ENCODE data around the gene CHD1.
"Not testable (repeated sequence)": the region's sequence is repeated elsewhere in the genome, so short reads cannot be mapped to it uniquely, and the experiment has no call there.

CHD1 gene

DNA sequence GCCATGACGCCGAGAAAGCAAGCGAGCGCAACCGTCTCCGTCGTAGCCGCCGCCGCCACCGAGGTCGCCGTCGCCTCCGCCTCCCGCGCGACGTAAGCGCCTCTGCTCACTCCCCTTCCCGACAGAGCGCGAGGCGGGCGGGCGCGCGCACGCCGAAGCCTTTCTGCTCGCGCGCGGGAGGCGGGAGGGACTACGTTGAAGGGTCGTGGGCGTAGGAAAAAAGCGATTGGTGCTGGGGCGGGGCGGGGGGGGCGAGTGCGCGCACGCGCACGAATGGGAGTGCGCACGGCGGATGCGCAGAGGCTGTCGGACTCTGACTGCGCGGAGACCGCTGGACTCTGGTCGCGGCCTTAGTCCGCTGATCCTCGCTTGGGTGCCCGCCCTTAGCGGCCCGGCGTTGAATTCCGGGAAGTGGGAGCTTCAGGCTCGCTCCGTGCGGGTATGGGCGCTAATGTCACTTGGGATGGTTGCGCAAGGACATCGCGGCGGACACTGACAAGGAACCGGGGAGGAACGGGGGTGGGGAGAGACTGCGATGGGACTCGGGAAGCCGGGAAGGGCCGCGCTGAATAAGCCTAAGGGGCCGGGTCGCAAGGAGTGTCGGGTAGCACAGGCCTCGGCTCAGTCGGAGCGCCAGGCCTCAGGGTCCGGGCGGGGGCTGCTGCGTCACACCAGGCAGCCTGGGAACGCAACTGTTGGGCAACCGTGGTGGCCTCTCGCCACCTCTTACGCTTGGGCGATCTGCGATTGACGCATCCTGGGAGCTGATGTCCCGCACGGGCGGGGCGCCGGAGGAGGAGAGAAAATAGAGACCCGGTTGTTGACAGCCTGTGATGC, at the start of gene CHD1:
CHD1 (minus strand) TSS at position 135 of the 837 bp plus-strand sequence. CDS start 2,621 bp downstream, outside the sequence.
- peak; percentile 93 for DNase-seq (ENCODE audit: low spot score)

DNA sequence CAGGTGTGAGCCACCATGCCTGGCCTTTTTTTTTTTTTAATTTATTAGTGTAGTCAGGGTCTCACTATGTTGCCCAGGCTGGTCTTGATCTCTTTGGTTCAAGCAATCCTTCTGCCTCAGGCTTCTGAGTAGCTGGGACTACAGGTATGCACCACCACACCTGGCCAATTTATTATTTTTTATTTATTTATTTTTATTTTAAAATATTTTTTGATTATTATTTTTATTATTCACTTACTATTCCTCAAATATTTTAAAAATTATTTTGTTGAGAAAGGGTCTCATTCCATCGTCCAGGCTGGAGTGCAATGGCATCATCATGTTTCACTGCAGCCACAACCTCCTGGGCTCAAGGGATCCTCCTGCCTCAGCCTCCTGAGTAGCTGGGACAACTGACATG, 49.7 kb upstream of the CHD1 start:
- DNase-seq (ENCODE audit: low spot score): no peak

DNA sequence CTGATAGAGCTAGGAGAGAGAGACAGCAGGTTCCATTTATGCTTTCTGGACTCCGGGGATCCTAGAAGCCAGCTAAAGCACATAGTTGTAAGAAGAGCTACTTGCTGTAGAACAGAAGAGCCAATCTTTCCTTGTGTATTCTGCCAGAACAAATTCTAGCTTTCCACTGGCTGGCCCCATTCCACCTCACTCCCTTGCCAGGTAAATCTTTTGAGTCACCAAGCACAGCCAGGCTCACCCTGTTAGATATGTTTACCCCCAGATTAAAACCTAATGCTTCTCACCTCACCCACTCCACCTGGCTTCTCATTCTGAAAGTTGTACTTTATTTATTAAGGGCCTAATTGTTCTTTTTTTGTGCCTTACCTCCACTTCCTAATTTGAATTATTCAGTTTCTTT, 48.9 kb upstream of the CHD1 start:
- DNase-seq (ENCODE audit: low spot score): no peak

DNA sequence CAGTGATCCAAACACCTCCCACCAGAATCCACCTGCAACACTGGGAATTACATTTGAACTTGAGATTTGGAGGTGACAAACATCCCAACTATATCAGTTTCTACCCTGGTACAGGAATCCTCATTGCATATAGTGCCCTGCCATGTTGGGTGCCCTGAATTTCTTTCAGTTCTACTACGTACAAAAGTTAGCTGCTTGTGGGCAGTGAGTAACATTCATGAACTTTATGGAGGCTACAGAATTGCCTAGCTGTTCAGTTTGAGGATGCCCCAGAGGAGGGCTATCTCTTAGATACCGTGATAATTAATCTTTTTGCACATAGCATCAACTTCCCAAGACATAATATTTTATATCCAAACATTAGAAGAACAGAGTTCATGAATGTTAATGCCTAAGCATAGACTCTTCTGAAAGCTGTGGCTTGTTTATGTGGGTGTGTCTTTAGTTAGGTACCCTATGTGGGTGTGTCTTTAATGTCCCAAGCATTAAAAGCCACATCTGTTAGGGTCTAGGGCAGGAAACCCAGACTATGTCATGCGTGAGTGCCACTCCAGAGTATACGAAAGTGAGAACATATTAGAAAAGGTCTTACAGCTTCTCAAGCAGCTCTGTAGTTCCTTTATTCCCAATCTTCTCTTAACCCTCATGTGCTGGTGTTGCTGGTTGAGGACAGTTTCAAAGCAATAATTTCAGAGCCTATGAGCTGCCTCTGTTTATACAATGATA, 47.0 kb upstream of the CHD1 start:
- DNase-seq (ENCODE audit: low spot score): no peak

DNA sequence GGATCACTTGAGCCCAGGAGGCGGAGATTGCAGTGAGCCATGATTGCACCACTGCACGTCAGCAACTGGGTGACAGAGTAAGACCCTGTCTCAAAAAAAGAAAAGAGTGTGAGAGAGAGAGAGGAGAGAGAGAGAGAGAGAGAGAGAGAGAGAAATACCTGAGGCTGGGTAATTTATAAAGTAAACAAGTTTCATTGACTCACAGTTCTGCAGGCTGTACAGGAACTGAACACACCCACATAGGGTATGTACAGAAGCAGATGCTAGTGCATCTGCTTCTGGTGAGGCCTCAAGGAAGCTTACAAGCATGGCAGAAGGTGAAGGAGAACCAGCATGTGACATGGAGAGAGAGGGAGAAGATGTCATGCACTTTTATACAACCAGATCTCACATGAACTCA, 46.4 kb upstream of the CHD1 start:
- no peak for DNase-seq (ENCODE audit: low spot score)

DNA sequence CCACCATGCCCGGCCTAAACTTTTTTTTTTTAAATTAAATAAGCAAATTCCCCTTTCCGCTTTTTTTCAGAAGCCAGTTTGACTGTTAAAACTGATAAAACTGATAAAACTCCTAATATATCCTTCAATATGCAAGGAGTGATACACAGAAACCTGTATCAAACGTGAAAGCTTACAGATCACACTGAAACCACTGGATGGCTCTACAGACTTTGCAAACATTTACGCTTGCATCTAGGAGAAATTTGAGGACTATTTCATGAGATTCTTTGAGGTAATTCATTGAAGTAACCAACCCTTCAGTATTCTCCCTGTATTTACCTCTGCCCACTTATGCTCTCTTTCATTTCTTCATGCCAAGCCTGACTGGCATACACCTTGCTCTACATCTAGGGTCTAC, 40.6 kb upstream of the CHD1 start:
- DNase-seq (ENCODE audit: low spot score): no peak

DNA sequence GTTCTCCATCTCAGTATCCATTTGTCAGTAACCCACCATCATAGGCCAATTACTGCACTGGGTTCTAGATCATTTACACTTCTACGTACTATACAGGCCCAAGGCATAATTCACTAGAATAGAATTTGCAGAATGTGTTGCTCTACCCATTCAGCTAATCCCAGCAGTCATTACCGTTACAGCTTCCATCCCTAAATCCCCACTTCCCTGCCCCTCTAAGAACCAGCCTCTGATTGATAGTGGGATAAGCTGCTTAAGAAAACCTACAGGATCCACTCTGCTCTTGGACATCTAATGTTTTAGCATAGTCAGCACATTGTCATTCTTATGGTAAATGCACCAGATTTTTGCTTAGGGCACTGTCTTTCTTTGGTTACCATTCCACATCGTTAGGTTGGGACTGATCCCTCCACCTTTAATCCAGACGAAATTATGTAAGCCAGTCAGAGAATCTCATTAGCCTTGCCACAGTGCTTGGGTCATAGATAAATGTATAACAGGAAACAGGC, 39.3 kb upstream of the CHD1 start:
- peak; percentile 55 for DNase-seq (ENCODE audit: low spot score)

DNA sequence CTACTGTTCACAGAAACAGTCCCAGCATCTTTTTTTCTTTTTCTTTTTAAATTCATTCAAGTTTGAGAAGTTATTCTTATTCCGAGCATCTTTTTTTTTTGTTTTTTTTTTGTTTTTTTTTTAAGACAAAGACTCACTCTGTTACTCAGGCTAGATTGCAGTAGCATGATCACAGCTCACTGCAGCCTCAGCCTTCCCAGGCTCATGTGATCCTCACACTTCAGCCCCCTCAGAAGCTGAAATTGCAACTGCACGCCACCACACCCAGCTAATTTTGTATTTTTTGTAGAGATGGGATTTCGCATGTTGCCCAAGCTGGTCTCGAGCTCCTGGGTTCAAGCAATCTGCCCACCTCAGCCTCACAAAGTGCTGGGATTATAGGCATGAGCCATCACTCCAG, 36.4 kb upstream of the CHD1 start:
- no peak for DNase-seq (ENCODE audit: low spot score)

DNA sequence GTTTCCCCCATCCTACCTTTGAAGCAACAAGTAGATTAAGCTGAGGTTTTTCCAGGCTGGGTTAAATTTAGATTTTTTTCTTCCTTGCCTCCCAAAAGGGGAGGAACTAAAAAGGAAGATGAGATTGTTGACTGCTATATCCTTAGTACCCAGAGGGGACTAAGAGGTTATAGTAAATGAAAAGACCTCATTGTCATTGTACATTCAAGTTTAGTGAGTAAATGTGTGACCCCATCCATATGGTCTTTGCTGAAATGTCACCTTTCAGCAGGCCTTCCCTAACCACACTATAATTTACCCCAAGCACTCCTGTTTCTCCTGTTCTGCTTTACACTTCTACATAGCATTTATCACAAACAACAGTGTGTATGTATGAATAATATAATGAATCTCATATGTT, 35.8 kb upstream of the CHD1 start:
- DNase-seq (ENCODE audit: low spot score): no peak

DNA sequence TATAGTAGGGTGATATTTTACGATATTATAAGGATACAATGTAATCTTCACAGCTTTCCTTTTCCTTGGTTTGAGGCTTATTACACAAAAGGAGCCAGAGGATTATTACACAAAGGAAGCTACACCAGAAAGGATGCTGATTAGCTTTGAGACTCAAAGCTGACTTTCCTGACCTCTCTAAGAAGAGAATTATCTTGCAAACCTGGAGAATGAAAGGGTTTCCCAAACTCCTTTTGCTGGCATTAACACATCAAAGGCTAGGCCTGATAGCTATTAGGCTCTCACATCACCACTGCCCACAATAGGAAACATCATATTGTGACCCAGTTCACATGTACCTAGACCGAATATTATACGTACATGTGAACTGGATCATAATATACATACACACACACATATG, 34.2 kb upstream of the CHD1 start:
- no peak for DNase-seq (ENCODE audit: low spot score)

DNA sequence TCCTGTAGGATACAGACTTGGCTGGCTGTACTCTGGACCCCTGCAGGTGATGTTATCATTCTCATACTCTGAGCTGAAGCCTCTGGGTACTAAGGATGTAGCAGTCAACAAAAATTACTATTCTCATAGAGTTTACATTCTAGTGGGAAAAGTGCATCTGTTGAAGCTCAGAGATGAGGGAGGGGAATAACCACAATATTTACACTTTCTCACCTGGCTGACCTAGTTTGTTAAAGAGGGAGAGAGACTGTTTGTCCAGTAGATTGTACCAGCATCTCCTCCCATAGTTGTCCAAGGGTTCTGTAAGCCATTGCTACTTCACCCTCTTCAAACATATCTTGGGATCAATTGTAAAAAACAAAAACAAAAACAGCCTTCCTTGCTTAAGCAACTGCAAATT, 33.8 kb upstream of the CHD1 start:
- no peak for DNase-seq (ENCODE audit: low spot score)

DNA sequence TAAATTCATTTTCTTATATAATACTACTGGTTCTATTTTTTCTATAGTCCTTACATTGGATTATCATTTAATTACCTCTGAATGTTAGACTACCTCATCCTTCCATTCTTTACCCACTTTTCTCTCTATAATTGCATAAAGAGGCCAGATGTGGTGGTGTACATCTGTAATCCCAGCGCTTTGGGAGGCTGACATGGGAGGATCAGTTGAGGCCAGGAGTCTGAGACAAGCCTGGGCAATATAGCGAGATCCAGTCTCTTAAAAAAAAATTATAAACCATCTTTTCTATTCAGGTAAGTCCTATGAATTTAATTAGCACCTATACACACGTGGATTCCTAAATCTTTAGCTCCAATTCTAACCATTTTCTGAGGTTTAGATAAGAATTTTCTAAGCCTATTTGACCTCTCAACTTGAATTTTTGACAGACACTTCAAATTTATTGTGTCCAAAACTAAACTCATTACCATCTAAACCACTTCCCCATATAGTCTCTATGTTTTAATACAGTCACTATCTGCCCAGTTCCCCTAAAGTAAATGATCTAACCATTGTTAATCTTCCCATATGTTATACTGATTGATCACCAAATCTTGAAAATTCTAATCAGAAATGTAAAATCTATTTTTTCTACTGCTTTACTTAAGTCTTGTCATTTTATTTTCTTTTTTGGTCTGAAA, 33.0 kb upstream of the CHD1 start:
- no peak for DNase-seq (ENCODE audit: low spot score)

DNA sequence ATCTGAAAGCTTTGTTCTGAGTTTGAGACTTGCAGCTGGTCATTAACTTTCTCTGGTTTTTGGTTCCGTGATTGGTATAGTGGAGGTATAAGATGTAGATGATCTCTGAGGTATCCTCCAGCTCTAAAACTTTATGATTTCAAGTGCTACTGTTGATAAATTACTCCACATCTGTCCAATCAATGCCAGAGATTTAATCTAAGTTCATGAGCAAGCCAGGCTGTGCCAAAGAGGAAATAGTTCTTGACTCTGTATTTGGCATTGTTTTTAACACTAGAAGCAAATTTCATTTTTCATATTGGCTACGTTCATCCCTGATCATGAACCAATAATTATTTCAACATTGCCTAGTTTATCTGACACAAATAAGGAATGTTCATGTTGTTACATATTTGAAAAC, 28.5 kb upstream of the CHD1 start:
- no peak for DNase-seq (ENCODE audit: low spot score)

DNA sequence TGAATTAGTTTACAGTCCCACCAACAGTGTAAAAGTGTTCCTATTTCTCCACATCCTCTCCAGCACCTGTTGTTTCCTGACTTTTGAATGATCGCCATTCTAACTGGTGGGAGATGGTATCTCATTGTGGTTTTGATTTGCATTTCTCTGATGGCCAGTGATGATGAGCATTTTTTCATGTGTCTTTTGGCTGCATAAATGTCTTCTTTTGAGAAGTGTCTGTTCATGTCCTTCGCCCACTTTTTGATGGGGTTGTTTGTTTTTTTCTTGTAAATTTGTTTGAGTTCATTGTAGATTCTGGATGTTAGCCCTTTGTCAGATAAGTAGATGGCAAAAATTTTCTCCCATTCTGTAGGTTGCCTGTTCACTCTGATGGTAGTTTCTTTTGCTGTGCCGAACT, 27.1 kb upstream of the CHD1 start:
- DNase-seq (ENCODE audit: low spot score): not testable (repeated sequence)

DNA sequence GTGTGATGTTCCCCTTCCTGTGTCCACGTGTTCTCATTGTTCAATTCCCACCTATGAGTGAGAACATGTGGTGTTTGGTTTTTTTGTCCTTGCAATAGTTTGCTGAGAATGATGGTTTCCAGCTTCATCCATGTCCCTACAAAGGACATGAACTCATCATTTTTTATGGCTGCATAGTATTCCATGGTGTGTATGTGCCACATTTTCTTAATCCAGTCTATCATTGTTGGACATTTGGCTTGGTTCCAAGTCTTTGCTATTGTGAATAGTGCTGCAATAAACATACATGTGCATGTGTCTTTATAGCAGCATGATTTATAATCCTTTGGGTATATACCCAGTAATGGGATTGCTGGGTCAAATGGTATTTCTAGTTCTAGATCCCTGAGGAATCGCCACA, 26.7 kb upstream of the CHD1 start:
- not testable (repeated sequence) for DNase-seq (ENCODE audit: low spot score)

DNA sequence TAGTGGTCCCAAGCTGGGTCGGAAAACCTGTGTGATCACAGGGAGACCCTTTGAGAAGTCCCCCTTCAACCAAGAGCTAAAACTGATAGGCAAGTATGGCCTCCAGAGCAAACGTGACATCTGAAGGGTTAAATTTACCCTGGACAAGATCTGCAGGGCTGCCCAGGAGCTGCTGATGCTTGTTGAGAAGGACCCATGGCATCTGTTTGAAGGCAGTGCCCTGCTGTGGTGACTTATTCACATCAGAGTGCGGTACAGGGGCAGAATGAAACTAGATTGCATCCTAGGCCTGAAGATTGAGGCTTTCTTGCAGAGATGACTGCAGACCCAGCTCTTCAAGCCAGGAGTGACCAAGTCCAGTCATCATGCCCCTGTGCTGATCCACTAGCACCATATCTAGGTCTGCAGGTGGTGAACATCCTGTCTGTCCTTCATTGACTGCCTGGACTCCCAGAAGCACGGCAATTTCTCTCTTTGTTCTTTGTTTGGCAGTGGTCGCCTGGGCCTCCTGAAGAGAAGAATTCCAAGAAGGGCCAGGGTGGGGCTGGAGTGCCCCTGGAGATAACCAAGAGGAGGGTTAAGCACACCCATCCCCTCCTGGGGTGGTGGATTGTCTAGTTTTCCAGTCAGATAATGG, 25.7 kb upstream of the CHD1 start:
- no peak for DNase-seq (ENCODE audit: low spot score)

DNA sequence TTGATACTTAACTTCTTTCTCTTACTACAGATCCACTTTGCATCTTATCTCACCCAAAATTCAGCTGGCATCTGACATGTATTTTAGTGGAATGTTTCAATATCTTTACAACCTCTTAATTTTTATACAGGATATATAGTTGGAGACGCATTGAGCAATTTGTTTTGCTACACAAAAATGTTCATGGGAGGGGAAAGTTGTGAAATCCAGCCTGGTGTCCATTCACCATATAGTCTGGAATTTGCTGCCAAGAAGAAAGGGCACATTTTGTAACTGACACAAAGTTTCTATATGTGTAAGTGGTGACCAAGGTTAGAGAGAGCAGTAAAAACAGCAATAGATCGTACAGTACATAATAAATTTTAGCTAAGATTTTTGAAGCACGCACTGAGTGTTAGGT, 14.0 kb upstream of the CHD1 start:
- DNase-seq (ENCODE audit: low spot score): no peak

DNA sequence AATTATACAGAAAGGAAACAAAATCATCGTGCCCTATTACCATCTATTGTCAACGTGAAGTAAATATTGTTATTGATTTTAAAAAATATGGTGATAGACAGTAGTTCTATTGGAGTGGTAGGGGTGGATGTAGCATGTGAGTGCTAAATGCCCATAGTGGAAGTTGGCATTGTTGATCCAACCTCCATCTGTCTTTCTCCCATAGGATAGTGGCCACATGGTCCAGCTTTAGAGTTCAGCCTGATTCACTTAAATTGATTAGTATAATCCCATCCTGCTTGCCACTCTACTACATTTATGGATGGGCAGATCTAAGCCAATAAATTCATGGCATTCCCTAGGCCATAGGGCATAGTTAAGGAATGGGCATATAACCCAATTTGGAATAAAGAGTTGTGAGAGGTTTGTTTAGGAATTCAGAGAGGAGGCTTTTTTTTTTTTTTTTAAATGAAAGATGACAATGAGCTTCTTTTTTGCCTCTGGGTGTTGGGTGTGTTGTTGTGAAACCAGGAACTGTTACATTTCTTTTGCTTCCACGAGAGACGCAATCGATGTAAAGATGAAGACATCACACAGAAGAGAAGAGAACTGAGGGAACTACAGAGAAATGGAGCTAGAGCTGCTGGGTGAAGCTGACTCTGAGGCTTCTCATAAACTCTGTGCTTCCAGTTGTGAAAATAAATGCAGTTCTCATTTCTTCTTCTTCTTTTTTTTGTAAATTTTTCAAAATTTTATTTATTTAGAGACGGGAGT, 12.5 kb upstream of the CHD1 start:
- DNase-seq (ENCODE audit: low spot score): no peak

DNA sequence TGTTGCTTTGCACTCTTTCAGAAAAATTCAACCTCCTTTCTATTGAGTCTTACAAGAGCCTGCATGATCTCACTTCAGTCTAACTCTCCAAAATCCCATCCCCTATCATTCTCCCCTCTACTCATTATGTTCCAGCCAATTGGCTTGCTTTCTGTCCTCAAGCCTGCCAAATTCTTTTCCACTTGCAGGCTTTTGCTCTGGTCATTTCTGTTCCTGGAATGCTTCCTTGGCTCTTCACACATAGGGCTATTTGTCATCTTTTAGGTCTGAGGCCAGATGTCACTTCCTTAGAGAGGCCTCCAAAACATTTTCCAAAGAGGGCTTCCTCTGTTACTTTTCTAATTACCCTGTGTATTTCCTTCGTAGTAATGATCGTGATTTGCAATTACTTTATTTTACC, 11.8 kb upstream of the CHD1 start:
- no peak for DNase-seq (ENCODE audit: low spot score)

DNA sequence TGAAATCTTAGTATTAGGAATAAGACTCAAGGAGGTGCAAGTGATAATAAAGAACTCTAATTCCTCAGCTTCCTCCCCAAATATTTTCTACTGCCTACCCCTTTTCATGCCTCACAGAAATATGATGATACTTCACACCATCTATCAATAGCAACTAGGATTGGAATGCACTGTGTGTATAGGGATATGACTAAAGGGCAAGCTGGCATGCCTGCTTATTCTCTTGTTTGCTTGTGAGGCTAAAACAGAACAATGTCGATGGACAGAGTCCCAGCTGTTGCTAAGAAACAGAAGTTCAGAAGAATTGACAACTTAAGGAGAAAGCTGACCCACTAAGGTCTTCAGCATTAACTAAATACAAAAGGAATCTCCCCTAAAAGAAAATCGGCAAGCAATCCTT, 9.7 kb upstream of the CHD1 start:
- no peak for DNase-seq (ENCODE audit: low spot score)

DNA sequence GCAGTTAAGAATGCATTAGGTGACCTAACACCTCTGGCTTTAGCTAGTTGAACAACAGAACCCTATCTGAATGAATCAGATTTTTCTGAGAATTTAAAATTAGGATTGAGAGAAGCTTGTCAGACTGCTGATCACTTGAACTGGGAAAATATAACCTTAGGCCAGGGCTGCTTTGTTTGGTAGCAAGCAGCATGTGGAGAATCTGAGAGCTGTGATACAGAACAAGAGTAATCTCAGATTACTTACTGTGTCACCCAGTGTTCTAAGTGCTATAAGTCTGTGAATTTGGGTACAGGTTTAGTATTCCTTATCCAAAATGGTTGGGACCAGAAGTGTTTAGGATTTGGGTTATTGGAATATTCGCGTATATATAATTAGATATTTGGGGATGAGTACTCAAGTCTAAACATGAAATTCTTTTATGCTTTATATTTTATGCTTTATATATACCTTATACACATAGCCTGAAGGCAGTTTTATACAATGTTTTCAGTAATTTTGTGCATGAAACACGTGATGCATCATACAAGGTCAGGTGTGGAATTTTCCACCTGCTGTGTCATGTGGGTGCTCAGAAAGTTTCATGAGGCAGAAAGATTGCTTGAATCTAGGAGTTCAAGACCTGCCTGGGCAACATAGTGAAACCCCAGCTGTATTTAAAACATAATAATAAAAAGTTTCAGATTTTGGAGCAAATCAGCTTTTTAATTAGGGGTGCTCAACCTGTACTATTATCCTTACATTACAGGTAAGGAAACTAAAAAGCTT, 8.3 kb upstream of the CHD1 start:
- DNase-seq (ENCODE audit: low spot score): no peak

All from D341Med (cell line).